Stimulated activated naive CD8-positive, alpha-beta T cell treated with anti-CD3 and anti-CD28 coated beads, Interleukin-15, amount 100 ng/mL, for 72 hours (primary cell): Measurements from ENCODE around the gene ELFN2.

Source experiments
- ATAC-seq: fragments of 150-1000 bp; cut with Tn5 transposase; 2 replicates; pipeline ENCODE4 v1.10.0; 2021; ENCODE audit warnings: mild to moderate bottlenecking, moderate library complexity
- DNase-seq, 2 donors: peaks; one replicate each; pipeline ENCODE4 v3.0.0; 2021 to 2022
- H3K27ac Mint-ChIP-seq, 2 donors: one replicate each; pipeline ENCODE4 v1.8.0; 2022; ENCODE audit warnings: mild to moderate bottlenecking in 2 of 2, mixed read lengths in 2 of 2, moderate library complexity in 2 of 2
- H3K27me3 Mint-ChIP-seq: one replicate; pipeline ENCODE4 v1.8.0; 2022; ENCODE audit warnings: mixed read lengths
- H3K4me1 Mint-ChIP-seq: one replicate; pipeline ENCODE4 v1.8.0; 2022; ENCODE audit warnings: mild to moderate bottlenecking, mixed read lengths
- H3K4me3 Mint-ChIP-seq, 2 donors: one replicate each; pipeline ENCODE4 v1.8.0; 2022; ENCODE audit warnings: mild to moderate bottlenecking in 2 of 2, mixed read lengths in 2 of 2, moderate library complexity in 1 of 2
- H3K9me3 Mint-ChIP-seq, 2 donors: one replicate each; pipeline ENCODE4 v1.8.0; 2022; ENCODE audit warnings: mixed read lengths in 2 of 2

Gene ELFN2

GRCh38 chr22:37354670-37355069 lies 72.6 kb downstream of the ELFN2 start:
- H3K27me3 Mint-ChIP-seq = no peaks in the 10 kb centered on the region
- H3K9me3 Mint-ChIP-seq = no peaks in the 10 kb centered on the region
- no peaks in the 10 kb centered on the region for H3K4me1 Mint-ChIP-seq
- no peak for DNase-seq
- no peak overlapping the region for H3K4me3 Mint-ChIP-seq
- no peak overlapping the region for H3K27ac Mint-ChIP-seq
- ATAC-seq = no peak

- Mint-ChIP-seq H3K27me3 (no peaks in the 10 kb centered on the region), H3K4me1 (no peaks in the 10 kb centered on the region), H3K4me3 (no peak overlapping the region), H3K9me3 (no peaks in the 10 kb centered on the region), H3K27ac (no peak overlapping the region)
- DNase-seq (no peak), ATAC-seq (no peak)
These were observed 73.0 kb downstream of the ELFN2 start for GRCh38 chr22:37354261-37354660.

GRCh38 chr22:37353839-37354238 lies 73.4 kb downstream of the ELFN2 start:
- Mint-ChIP-seq H3K27ac (no peak overlapping the region), H3K4me3 (no peak overlapping the region), H3K27me3 (no peaks in the 10 kb centered on the region), H3K9me3 (no peaks in the 10 kb centered on the region), H3K4me1 (no peaks in the 10 kb centered on the region)
- DNase-seq (no peak), ATAC-seq (no peak)

- no peaks in the 10 kb centered on the region for H3K27me3 Mint-ChIP-seq
- ATAC-seq (no peak), DNase-seq (no peak)
- H3K9me3 Mint-ChIP-seq = no peaks in the 10 kb centered on the region
- H3K4me3 Mint-ChIP-seq = no peak overlapping the region
- H3K27ac Mint-ChIP-seq = peak overlapping the region; percentile 52 to 62
- H3K4me1 Mint-ChIP-seq = no peaks in the 10 kb centered on the region
These were observed 74.8 kb downstream of the ELFN2 start for GRCh38 chr22:37352481-37352880.

- Mint-ChIP-seq H3K4me3 (no peak overlapping the region), H3K9me3 (no peaks in the 10 kb centered on the region), H3K27me3 (no peaks in the 10 kb centered on the region), H3K27ac (no peak overlapping the region), H3K4me1 (no peaks in the 10 kb centered on the region)
- ATAC-seq = no peak
- DNase-seq = no peak
These were observed 76.0 kb downstream of the ELFN2 start for GRCh38 chr22:37351232-37351631.

- Mint-ChIP-seq H3K4me3 (no peak overlapping the region), H3K4me1 (peaks cover 5% of the 10 kb centered on the region), H3K27me3 (no peaks in the 10 kb centered on the region), H3K27ac (peak overlapping the region in 1 of 2 donors; percentile 64), H3K9me3 (no peaks in the 10 kb centered on the region)
- ATAC-seq (peak; percentile 27), DNase-seq (no peak)
These were observed 78.0 kb downstream of the ELFN2 start for GRCh38 chr22:37349043-37349814.

- peaks cover 22% of the 10 kb centered on the region for H3K4me1 Mint-ChIP-seq
- H3K4me3 Mint-ChIP-seq = no peak overlapping the region
- ATAC-seq = no peak
- no peaks in the 10 kb centered on the region for H3K9me3 Mint-ChIP-seq
- DNase-seq = no peak
- no peaks in the 10 kb centered on the region for H3K27me3 Mint-ChIP-seq
- no peak overlapping the region for H3K27ac Mint-ChIP-seq
These were observed 80.8 kb downstream of the ELFN2 start for GRCh38 chr22:37346505-37346895.

GRCh38 chr22:37345863-37346504 lies 81.3 kb downstream of the ELFN2 start:
- no peaks in the 10 kb centered on the region for H3K9me3 Mint-ChIP-seq
- peaks cover 22% of the 10 kb centered on the region for H3K4me1 Mint-ChIP-seq
- no peak overlapping the region for H3K27ac Mint-ChIP-seq
- ATAC-seq (no peak), DNase-seq (no peak)
- no peak overlapping the region for H3K4me3 Mint-ChIP-seq
- no peaks in the 10 kb centered on the region for H3K27me3 Mint-ChIP-seq

GRCh38 chr22:37344735-37345449 lies 82.4 kb downstream of the ELFN2 start:
- ATAC-seq (no peak), DNase-seq (no peak)
- Mint-ChIP-seq H3K9me3 (no peaks in the 10 kb centered on the region), H3K4me1 (peaks cover 22% of the 10 kb centered on the region), H3K27ac (peak overlapping the region in 1 of 2 donors; percentile 19), H3K4me3 (no peak overlapping the region), H3K27me3 (no peaks in the 10 kb centered on the region)

- H3K4me1 Mint-ChIP-seq = peaks cover 22% of the 10 kb centered on the region
- H3K9me3 Mint-ChIP-seq = no peaks in the 10 kb centered on the region
These were observed 83.2 kb downstream of the ELFN2 start for GRCh38 chr22:37343863-37344734.

GRCh38 chr22:37343348-37343747 lies 83.9 kb downstream of the ELFN2 start:
- no peak for DNase-seq
- H3K27ac Mint-ChIP-seq = no peak overlapping the region
- H3K4me3 Mint-ChIP-seq = no peak overlapping the region
- no peaks in the 10 kb centered on the region for H3K27me3 Mint-ChIP-seq
- peak; percentile 6 for ATAC-seq
- H3K9me3 Mint-ChIP-seq = no peaks in the 10 kb centered on the region
- peaks cover 22% of the 10 kb centered on the region for H3K4me1 Mint-ChIP-seq

More at GRCh38 chr22:37343863-37344734, 83.2 kb downstream of the ELFN2 start:
- Mint-ChIP-seq H3K27ac (no peak overlapping the region), H3K27me3 (no peaks in the 10 kb centered on the region), H3K4me3 (no peak overlapping the region)
- DNase-seq (no peak), ATAC-seq (peak; percentile 61)

- peaks cover 2% of the 10 kb centered on the region for H3K27me3 Mint-ChIP-seq
- no peak overlapping the region for H3K27ac Mint-ChIP-seq
- H3K9me3 Mint-ChIP-seq = no peaks in the 10 kb centered on the region
- peaks cover 22% of the 10 kb centered on the region for H3K4me1 Mint-ChIP-seq
- ATAC-seq (no peak), DNase-seq (no peak)
- H3K4me3 Mint-ChIP-seq = no peak overlapping the region
These were observed 85.2 kb downstream of the ELFN2 start for GRCh38 chr22:37342065-37342464.

GRCh38 chr22:37340331-37341262 lies 86.7 kb downstream of the ELFN2 start:
- H3K9me3 Mint-ChIP-seq = no peaks in the 10 kb centered on the region
- H3K4me3 Mint-ChIP-seq = no peak overlapping the region
- ATAC-seq (no peak), DNase-seq (no peak)
- H3K27me3 Mint-ChIP-seq = peaks cover 17% of the 10 kb centered on the region
- no peak overlapping the region for H3K27ac Mint-ChIP-seq
- H3K4me1 Mint-ChIP-seq = peaks cover 22% of the 10 kb centered on the region

GRCh38 chr22:37338539-37339246 lies 88.6 kb downstream of the ELFN2 start:
- ATAC-seq (no peak), DNase-seq (no peak)
- Mint-ChIP-seq H3K27ac (peak overlapping the region in 1 of 2 donors; percentile 61), H3K4me1 (peaks cover 31% of the 10 kb centered on the region), H3K4me3 (no peak overlapping the region), H3K27me3 (peaks cover 36% of the 10 kb centered on the region), H3K9me3 (no peaks in the 10 kb centered on the region)
